Suprapubic skin (tissue), 4 donors: ENCODE measurements around the gene COQ6. TPM values are rescaled to one million over a fixed set of nuclear protein-coding genes. Genes with fewer than 3 reads are reported as not detected.

Experiments
- DNase-seq, 2 donors: peaks; one replicate each; pipeline ENCODE4 v3.0.0-alpha.2; 2019; ENCODE audit warnings: low spot score in 2 of 2
- H3K27ac ChIP-seq: fragments of 200-600 bp; sonication (generic); one replicate; pipeline ENCODE4 v1.5.1; 2019
- H3K27me3 ChIP-seq: fragments of 200-600 bp; sonication (generic); one replicate; pipeline ENCODE4 v1.5.1; 2019
- H3K36me3 ChIP-seq: fragments of 200-600 bp; sonication (generic); one replicate; pipeline ENCODE4 v1.5.1; 2019
- H3K4me1 ChIP-seq: fragments of 200-600 bp; sonication (generic); one replicate; pipeline ENCODE4 v1.5.1; 2019
- H3K4me3 ChIP-seq: fragments of 200-600 bp; sonication (generic); one replicate; pipeline ENCODE4 v1.5.1; 2019; ENCODE audit warnings: mild to moderate bottlenecking
- H3K9me3 ChIP-seq: fragments of 200-600 bp; sonication (generic); one replicate; pipeline ENCODE4 v1.5.1; 2019
- EP300 ChIP-seq: sonication (generic); formaldehyde crosslinking; IDR thresholded peaks from one replicate; pipeline ENCODE4 v1.6.1; 2017; ENCODE audit warnings: antibody characterized with exemption
- POLR2A ChIP-seq, 2 donors: fragments of 450-650 bp; IDR thresholded peaks; one replicate each; pipeline ENCODE4 v1.6.1; 2017; ENCODE audit warnings: antibody characterized with exemption in 2 of 2, mild to moderate bottlenecking in 2 of 2, moderate library complexity in 2 of 2
- POLR2AphosphoS5 ChIP-seq, 3 donors: sonication (generic); formaldehyde crosslinking; IDR thresholded peaks; one replicate each; pipeline ENCODE4 v1.6.1; 2017; ENCODE audit warnings: antibody characterized with exemption in 3 of 3
- WGBS: methylation state at CpG from one replicate; pipeline ENCODE4 v1.1.5; 2018; 5-methylcytosine and 5-hydroxymethylcytosine counted together
- total RNA-seq, 4 donors: library from RNA; depleted of rRNA; stranded (reverse); fragments of >200 nt; gene quantifications; one replicate each; pipeline ENCODE4 v1.1.0, GENCODE V29; 2016
- TF ChIP-seq, protein P1 (sequence below), 2 donors: fragments of 200-600 bp in 1 of 2; fragments of 450-650 bp in 1 of 2; sonication (generic) in 1 of 2; IDR thresholded peaks; one replicate each; pipeline ENCODE4 v1.5.1; 2016 to 2019; ENCODE audit warnings: antibody characterized with exemption in 2 of 2, mild to moderate bottlenecking in 1 of 2, moderate library complexity in 1 of 2

The COQ6 gene
- total RNA-seq, 4 donors from 2014 or later: 25.4 to 54.0 (median 42.3) TPM

DNA sequence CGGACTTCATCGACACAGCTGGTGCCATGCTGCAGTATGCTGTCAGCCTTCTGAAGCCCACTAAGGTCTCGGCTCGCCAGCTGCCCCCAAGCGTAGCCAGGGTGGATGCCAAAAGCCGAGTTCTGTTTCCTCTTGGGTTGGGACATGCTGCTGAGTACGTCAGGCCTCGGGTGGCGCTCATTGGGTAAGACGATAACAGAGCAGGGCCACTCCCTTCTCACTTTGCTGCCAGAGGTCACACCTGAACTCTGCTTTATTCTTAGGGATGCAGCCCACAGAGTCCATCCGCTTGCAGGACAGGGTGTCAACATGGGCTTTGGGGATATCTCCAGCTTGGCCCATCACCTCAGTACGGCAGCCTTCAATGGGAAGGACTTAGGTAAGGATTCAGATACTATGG lies 11.1 kb downstream of the COQ6 start:
- WGBS: 94% methylated on average over 12 of the region's 12 CpGs
- peaks cover 86% of the 10 kb centered on the region for H3K36me3 ChIP-seq
- no peak for DNase-seq
- no peaks in the 10 kb centered on the region for H3K4me1 ChIP-seq
- H3K27me3 ChIP-seq: no peaks in the 10 kb centered on the region
- no peak overlapping the region for H3K27ac ChIP-seq
- no peak for TF ChIP-seq EP300
- no peak for TF ChIP-seq POLR2AphosphoS5 (IDR thresholded peaks at IDR 0.05)
- TF ChIP-seq POLR2A (IDR thresholded peaks at IDR 0.05): no peak
- no peaks in the 10 kb centered on the region for H3K9me3 ChIP-seq
- no peak overlapping the region for H3K4me3 ChIP-seq

DNA sequence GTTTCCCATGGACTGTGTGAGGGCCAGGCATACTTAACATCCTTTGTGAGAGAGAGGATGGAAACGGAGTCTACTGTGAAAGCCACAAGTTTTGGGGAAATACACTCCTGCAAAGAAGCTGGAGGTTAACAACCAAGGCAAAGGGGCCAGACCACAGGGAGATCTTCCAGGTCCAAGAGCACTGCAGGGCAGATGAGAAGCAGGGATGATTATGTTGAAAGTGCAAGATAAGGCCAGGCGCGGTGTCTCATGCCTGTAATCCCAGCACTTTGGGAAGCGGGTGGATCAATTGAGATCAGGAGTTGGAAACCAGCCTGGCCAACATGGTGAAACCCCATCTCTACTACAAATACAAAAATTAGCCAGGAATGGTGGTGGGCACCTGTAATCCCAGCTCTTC lies 15.1 kb downstream of the COQ6 start:
- Histone ChIP-seq H3K36me3 (peaks cover 77% of the 10 kb centered on the region), H3K9me3 (no peaks in the 10 kb centered on the region), H3K27me3 (no peaks in the 10 kb centered on the region), H3K4me1 (no peaks in the 10 kb centered on the region), H3K4me3 (no peak overlapping the region), H3K27ac (no peak overlapping the region)
- 92% methylated on average over 4 of the region's 4 CpGs for WGBS
- no peak for DNase-seq
- no peak for TF ChIP-seq POLR2AphosphoS5 (IDR thresholded peaks at IDR 0.05)
- no peak for TF ChIP-seq POLR2A (IDR thresholded peaks at IDR 0.05)
- no peak for TF ChIP-seq EP300
- TF ChIP-seq, protein P1, sequence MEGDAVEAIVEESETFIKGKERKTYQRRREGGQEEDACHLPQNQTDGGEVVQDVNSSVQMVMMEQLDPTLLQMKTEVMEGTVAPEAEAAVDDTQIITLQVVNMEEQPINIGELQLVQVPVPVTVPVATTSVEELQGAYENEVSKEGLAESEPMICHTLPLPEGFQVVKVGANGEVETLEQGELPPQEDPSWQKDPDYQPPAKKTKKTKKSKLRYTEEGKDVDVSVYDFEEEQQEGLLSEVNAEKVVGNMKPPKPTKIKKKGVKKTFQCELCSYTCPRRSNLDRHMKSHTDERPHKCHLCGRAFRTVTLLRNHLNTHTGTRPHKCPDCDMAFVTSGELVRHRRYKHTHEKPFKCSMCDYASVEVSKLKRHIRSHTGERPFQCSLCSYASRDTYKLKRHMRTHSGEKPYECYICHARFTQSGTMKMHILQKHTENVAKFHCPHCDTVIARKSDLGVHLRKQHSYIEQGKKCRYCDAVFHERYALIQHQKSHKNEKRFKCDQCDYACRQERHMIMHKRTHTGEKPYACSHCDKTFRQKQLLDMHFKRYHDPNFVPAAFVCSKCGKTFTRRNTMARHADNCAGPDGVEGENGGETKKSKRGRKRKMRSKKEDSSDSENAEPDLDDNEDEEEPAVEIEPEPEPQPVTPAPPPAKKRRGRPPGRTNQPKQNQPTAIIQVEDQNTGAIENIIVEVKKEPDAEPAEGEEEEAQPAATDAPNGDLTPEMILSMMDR (IDR thresholded peaks at IDR 0.05): no peak

DNA sequence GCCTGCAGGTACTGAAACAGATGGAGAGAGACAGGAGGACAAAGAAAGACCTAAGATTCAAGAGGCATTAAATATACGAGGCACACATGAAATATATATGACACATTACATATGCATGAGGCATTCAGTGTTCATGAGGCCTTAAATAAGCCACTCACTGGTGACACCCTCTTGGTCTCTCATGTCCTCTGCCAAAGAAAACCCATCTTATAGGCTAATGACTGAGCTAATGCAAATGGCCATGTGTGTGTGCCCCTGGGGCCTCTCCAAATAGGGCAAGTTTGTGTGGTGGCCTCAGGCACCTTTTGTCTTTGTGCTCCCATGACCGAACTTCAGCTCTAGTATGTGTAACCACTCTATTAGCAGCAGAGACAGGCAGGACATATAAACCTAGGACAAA lies 18.8 kb downstream of the COQ6 start:
- H3K9me3 ChIP-seq: no peaks in the 10 kb centered on the region
- no peak for DNase-seq
- 77% methylated on average over 2 of the region's 2 CpGs for WGBS
- H3K4me1 ChIP-seq: no peaks in the 10 kb centered on the region
- H3K27me3 ChIP-seq: no peaks in the 10 kb centered on the region
- H3K27ac ChIP-seq: no peak overlapping the region
- no peak overlapping the region for H3K4me3 ChIP-seq
- TF ChIP-seq EP300 (no peak), POLR2AphosphoS5 (IDR thresholded peaks at IDR 0.05) (no peak), POLR2A (IDR thresholded peaks at IDR 0.05) (no peak)
- TF ChIP-seq, protein P1 (IDR thresholded peaks at IDR 0.05): no peak
- peaks cover 70% of the 10 kb centered on the region for H3K36me3 ChIP-seq

DNA sequence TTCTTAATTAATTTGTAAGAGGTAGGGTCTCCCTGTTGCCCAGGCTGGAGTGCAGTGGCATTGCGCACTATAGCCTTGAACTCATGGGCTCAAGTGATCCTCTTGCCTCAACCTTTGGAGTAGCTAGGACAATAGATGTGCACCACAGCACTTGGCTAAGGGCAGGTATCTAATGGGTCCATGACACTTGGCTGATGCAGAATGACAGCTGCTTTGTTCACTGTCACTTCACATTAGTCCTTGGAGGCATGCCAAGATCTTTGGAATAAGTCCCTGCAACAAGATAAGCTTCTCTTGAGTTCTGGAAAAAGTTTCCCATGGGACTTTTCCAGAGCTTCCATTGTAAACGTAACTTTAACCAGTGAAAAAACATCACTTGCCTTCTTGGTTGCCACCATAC lies 23.4 kb downstream of the COQ6 start:
- Histone ChIP-seq H3K36me3 (peaks cover 58% of the 10 kb centered on the region), H3K27me3 (no peaks in the 10 kb centered on the region), H3K4me3 (no peak overlapping the region), H3K27ac (no peak overlapping the region), H3K9me3 (no peaks in the 10 kb centered on the region), H3K4me1 (no peaks in the 10 kb centered on the region)
- WGBS: 88% methylated on average over 2 of the region's 2 CpGs
- TF ChIP-seq, protein P1 (IDR thresholded peaks at IDR 0.05): no peak
- TF ChIP-seq POLR2AphosphoS5 (IDR thresholded peaks at IDR 0.05) (no peak), EP300 (no peak), POLR2A (IDR thresholded peaks at IDR 0.05) (no peak)
- no peak for DNase-seq

DNA sequence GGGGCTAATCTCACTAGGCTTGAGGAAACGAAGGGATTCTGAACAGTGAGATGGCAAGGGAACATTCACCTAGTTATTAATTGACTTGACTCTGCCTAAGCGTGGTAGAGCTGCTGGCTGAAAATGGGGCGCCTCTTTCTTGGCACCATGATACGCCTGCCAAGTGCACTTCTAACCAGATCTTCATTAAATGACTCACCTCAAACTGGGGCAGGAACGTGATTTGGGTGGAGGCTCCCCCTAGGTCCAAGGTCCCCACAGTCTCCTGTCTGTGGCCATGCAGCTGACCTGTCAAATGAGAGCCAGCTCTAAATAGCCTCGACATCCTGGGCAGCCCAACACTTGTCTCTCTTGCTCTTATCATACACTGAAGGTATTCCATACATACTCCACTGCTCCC lies 26.0 kb downstream of the COQ6 start:
- 72% methylated on average over 6 of the region's 6 CpGs for WGBS
- no peak for DNase-seq

More for the DNA sequence above, 26.0 kb downstream of the COQ6 start:
- Histone ChIP-seq H3K27me3 (no peaks in the 10 kb centered on the region), H3K4me3 (no peak overlapping the region), H3K9me3 (no peaks in the 10 kb centered on the region), H3K36me3 (peaks cover 32% of the 10 kb centered on the region), H3K4me1 (no peaks in the 10 kb centered on the region), H3K27ac (no peak overlapping the region)
- TF ChIP-seq, protein P1 (IDR thresholded peaks at IDR 0.05): no peak
- no peak for TF ChIP-seq POLR2A (IDR thresholded peaks at IDR 0.05)
- TF ChIP-seq POLR2AphosphoS5 (IDR thresholded peaks at IDR 0.05): no peak
- no peak for TF ChIP-seq EP300
